ENCODE results near the gene SEMA3G. TPM values are rescaled to one million over a fixed set of nuclear protein-coding genes. Genes with fewer than 3 reads are reported as not detected.

The SEMA3G gene
- total RNA-seq, 4 donors from 2014 or later: 4.4 to 91.2 (median 16.7) TPM

DNA sequence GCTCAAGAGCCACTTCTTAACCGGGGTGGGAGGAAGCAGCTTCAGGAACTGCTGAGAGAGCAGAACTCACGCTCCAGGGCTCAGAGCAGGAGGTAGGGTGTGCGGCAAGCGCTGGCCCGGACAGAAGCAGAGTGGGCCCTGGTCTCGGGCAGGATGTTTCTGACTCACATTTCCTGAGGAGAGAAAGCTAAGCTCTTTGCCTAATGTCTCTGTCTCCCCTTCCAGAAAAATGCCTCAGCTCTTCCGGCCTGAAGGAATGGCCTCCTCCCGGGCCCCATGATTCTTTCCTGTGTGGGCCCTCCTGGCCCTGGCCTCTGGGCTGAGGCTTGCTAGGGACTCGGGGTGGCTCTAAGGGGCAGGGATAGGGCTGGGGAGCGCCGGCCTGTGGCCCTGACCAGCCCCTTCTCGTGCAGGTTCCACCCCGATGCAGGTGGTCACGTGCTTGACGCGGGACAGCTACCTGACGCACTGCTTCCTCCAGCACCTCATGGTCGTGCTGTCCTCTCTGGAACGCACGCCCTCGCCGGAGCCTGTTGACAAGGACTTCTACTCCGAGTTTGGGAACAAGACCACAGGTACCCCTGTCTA is 46.1 kb upstream of the SEMA3G start:
- no peak for TF ChIP-seq POLR2A (IDR thresholded peaks at IDR 0.05)
- TF ChIP-seq, protein P1, sequence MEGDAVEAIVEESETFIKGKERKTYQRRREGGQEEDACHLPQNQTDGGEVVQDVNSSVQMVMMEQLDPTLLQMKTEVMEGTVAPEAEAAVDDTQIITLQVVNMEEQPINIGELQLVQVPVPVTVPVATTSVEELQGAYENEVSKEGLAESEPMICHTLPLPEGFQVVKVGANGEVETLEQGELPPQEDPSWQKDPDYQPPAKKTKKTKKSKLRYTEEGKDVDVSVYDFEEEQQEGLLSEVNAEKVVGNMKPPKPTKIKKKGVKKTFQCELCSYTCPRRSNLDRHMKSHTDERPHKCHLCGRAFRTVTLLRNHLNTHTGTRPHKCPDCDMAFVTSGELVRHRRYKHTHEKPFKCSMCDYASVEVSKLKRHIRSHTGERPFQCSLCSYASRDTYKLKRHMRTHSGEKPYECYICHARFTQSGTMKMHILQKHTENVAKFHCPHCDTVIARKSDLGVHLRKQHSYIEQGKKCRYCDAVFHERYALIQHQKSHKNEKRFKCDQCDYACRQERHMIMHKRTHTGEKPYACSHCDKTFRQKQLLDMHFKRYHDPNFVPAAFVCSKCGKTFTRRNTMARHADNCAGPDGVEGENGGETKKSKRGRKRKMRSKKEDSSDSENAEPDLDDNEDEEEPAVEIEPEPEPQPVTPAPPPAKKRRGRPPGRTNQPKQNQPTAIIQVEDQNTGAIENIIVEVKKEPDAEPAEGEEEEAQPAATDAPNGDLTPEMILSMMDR (IDR thresholded peaks at IDR 0.05): no peak
- H3K36me3 ChIP-seq: no peaks in the 10 kb centered on the region
- no peaks in the 10 kb centered on the region for H3K27me3 ChIP-seq
- H3K9me3 ChIP-seq: no peaks in the 10 kb centered on the region
- no peaks in the 10 kb centered on the region for H3K4me1 ChIP-seq
- no peak overlapping the region for H3K4me3 ChIP-seq
- peak in 1 of 2 donors; percentile 44 for DNase-seq
- intact Hi-C loops (cut with DNase I; ENCODE audit: low total_unique reads): no loop called here
- H3K27ac ChIP-seq: peak overlapping the region; percentile 39 to 43

DNA sequence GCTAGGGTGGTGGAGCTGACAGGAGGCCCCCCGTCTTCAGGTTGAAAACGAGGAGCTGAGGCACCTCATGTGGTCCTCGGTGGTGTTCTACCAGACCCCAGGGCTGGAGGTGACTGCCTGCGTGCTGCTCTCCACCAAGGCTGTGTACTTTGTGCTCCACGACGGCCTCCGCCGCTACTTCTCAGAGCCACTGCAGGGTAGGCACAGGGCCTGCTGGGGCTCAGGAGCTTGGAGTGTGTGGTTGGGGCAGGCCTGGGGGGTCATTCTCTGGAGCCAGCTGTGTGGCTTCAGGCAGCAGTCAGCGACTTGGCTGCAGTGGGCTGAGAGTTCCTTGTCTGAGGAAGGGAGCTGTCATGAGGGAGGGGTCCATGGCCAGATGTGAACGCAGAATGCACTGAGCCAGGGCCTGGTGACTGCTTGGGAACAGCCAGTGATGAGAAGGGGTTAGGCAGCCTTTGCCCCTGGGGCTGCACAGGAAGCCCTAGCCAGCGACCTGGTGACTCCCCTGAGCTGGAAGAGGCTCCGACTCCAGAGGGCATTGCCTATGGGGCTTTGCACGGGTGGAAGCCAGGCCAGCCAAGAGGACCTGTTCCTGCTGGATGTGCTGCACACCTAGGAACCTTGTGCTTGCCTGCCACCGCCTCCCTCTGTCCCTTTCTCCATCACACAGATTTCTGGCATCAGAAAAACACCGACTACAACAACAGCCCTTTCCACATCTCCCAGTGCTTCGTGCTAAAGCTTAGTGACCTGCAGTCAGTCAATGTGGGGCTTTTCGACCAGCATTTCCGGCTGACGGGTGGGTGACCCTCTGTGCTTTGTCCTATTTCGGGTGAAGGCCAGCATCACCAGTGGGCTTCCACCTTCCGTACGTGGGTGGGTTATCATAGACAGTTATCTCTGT is 45.4 kb upstream of the SEMA3G start:
- DNase-seq: no peak
- Histone ChIP-seq H3K4me1 (no peaks in the 10 kb centered on the region), H3K27me3 (no peaks in the 10 kb centered on the region), H3K4me3 (no peak overlapping the region), H3K27ac (peak overlapping the region in 1 of 2 donors; percentile 43), H3K36me3 (no peaks in the 10 kb centered on the region), H3K9me3 (no peaks in the 10 kb centered on the region)
- intact Hi-C loops (cut with DNase I; ENCODE audit: low total_unique reads): no loop called here
- TF ChIP-seq, protein P1 (IDR thresholded peaks at IDR 0.05): no peak
- no peak for TF ChIP-seq POLR2A (IDR thresholded peaks at IDR 0.05)

- no peaks in the 10 kb centered on the region for H3K36me3 ChIP-seq
- H3K27ac ChIP-seq: no peak overlapping the region
- H3K27me3 ChIP-seq: no peaks in the 10 kb centered on the region
- H3K4me3 ChIP-seq: no peak overlapping the region
- H3K9me3 ChIP-seq: no peaks in the 10 kb centered on the region
- no peaks in the 10 kb centered on the region for H3K4me1 ChIP-seq
- no peak for TF ChIP-seq POLR2A (IDR thresholded peaks at IDR 0.05)
- TF ChIP-seq, protein P1 (IDR thresholded peaks at IDR 0.05): no peak
- no peak for DNase-seq
- intact Hi-C loops (cut with DNase I; ENCODE audit: low total_unique reads): no loop called here
Measured at GRCh38 chr3:52489453-52489852, 44.5 kb upstream of the SEMA3G start.

DNA sequence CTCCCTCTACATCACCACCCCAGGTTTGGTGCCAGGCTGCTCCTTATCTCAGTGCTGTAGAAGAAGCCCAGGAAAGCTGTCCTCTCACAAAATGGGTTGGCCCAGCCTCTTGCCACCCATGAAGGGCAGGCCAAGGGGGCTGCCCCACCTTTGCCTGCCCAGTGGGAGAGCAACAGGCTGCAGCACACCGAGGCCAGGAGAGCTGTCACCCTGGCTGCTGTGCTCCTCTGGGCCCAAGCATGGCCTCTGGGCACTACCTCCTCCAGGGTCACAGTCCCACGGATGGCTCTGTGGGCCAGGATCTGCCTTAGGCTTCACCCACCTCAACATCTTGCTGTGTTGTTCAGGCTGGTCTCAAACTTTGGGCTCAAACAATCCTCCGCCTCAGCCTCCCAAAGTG is 43.8 kb upstream of the SEMA3G start:
- Histone ChIP-seq H3K27me3 (no peaks in the 10 kb centered on the region), H3K9me3 (no peaks in the 10 kb centered on the region), H3K27ac (no peak overlapping the region), H3K4me3 (no peak overlapping the region), H3K4me1 (peaks cover 0 to under 1% of the 10 kb centered on the region in 2 donors), H3K36me3 (no peaks in the 10 kb centered on the region)
- intact Hi-C loops (cut with DNase I; ENCODE audit: low total_unique reads): no loop called here
- DNase-seq: no peak
- TF ChIP-seq, protein P1 (IDR thresholded peaks at IDR 0.05): no peak
- TF ChIP-seq POLR2A (IDR thresholded peaks at IDR 0.05): no peak

Measured in uterus (tissue), 4 donors.